Thoracic aorta (tissue), 2 donors: ENCODE data around the gene DGKB. TPM values are rescaled to one million over a fixed set of nuclear protein-coding genes. Genes with fewer than 3 reads are reported as not detected.

Source experiments
- ATAC-seq: fragments of 150-250 bp; one replicate; pipeline ENCODE4 v1.8.0; 2017; ENCODE audit warnings: low read depth; ENCODE audit not compliant: insufficient number of reproducible peaks, low FRiP score
- DNase-seq: peaks from one replicate; pipeline ENCODE4 v3.0.0-alpha.2; 2020; ENCODE audit warnings: low spot score
- H3K27ac ChIP-seq, 2 donors: fragments of 200-600 bp; sonication (generic); 1 replicate in 1 of 2; 2 replicates in 1 of 2; pipeline ENCODE4 v1.5.1; 2016; ENCODE audit warnings: mild to moderate bottlenecking in 2 of 2, moderate library complexity in 2 of 2
- H3K27me3 ChIP-seq: fragments of 200-600 bp; sonication (generic); replicated peaks from 2 replicates; pipeline ENCODE4 v1.6.0; 2016; ENCODE audit warnings: mild to moderate bottlenecking; ENCODE audit not compliant: insufficient read depth
- H3K36me3 ChIP-seq: fragments of 200-600 bp; sonication (generic); one replicate; pipeline ENCODE4 v1.5.1; 2016
- H3K4me1 ChIP-seq, 2 donors: fragments of 200-600 bp; sonication (generic); 1 replicate in 1 of 2; 2 replicates in 1 of 2; pipeline versions ENCODE4 v1.5.1 to v1.6.0; 2016; ENCODE audit warnings: low read depth in 2 of 2, mild to moderate bottlenecking in 1 of 2; ENCODE audit not compliant: control insufficient read depth in 1 of 2
- H3K4me3 ChIP-seq: fragments of 200-600 bp; sonication (generic); 2 replicates; pipeline ENCODE4 v1.5.1; 2016; ENCODE audit warnings: mild to moderate bottlenecking
- H3K9me3 ChIP-seq: fragments of 200-600 bp; sonication (generic); 2 replicates; pipeline ENCODE4 v1.5.1; 2016
- total RNA-seq, 2 donors: library from RNA; depleted of rRNA; stranded (reverse); fragments of >200 nt; gene quantifications; one replicate each; pipeline versions ENCODE4 v1.1.0 to v1.2.3, GENCODE V29; 2016
- TF ChIP-seq, protein P1 (sequence below): fragments of 200-600 bp; sonication (generic); IDR thresholded peaks from one replicate; pipeline ENCODE4 v1.5.1; 2019; ENCODE audit warnings: antibody characterized with exemption

Gene DGKB
- total RNA-seq, 2 donors from 2014 or later, result 0.56 TPM; not detected in 1

DNA sequence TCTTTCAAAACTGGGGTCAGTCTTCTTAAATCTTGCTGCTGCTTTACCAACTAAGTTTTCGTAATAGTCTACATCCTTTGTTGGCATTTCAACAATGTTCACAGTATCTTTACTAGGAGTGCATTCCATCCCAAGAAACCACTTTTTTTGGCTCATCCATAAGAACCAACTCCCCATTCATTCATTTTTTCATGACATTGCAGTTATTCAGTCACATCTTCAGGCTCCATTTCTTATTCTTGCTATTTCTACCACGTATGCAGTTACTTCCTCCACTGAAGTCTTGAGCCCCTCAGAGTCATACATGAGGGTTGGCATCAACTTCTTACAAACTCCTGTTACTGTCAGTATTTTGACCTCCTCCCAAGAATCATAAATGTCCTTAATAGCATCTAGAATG, 392.3 kb downstream of the DGKB start:
- TF ChIP-seq, protein P1, sequence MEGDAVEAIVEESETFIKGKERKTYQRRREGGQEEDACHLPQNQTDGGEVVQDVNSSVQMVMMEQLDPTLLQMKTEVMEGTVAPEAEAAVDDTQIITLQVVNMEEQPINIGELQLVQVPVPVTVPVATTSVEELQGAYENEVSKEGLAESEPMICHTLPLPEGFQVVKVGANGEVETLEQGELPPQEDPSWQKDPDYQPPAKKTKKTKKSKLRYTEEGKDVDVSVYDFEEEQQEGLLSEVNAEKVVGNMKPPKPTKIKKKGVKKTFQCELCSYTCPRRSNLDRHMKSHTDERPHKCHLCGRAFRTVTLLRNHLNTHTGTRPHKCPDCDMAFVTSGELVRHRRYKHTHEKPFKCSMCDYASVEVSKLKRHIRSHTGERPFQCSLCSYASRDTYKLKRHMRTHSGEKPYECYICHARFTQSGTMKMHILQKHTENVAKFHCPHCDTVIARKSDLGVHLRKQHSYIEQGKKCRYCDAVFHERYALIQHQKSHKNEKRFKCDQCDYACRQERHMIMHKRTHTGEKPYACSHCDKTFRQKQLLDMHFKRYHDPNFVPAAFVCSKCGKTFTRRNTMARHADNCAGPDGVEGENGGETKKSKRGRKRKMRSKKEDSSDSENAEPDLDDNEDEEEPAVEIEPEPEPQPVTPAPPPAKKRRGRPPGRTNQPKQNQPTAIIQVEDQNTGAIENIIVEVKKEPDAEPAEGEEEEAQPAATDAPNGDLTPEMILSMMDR, result no peak
- no peaks in the 10 kb centered on the region for H3K27me3 ChIP-seq
- ATAC-seq (no peak), DNase-seq (no peak)
- H3K4me1 ChIP-seq, result no peaks in the 10 kb centered on the region
- H3K36me3 ChIP-seq, result no peaks in the 10 kb centered on the region
- no peak overlapping the region for H3K27ac ChIP-seq
- no peak overlapping the region for H3K4me3 ChIP-seq
- peaks cover 3% of the 10 kb centered on the region for H3K9me3 ChIP-seq

DNA sequence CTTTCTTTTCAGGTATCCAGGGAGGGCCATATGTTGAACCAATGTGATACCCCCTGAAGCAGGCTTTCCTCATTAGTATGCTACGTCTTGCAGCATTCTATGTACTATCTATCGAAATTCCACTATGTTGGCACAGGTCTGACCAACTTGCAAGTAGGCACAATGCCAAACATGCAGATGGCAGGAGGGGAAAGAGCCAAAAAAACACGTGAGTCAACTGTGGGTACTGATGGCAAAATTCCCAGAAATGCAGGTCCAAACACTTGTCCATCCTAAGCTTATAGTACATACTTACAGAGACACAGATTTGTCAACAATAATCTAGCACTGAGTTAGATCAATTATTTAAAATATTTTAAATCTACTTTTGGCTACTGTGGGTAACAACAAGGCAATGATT, 394.9 kb downstream of the DGKB start:
- Histone ChIP-seq H3K27me3 (no peaks in the 10 kb centered on the region), H3K27ac (no peak overlapping the region), H3K9me3 (peaks cover 3% of the 10 kb centered on the region), H3K4me3 (no peak overlapping the region), H3K36me3 (no peaks in the 10 kb centered on the region), H3K4me1 (no peaks in the 10 kb centered on the region)
- ATAC-seq, result no peak
- TF ChIP-seq, protein P1, result no peak
- DNase-seq, result no peak

DNA sequence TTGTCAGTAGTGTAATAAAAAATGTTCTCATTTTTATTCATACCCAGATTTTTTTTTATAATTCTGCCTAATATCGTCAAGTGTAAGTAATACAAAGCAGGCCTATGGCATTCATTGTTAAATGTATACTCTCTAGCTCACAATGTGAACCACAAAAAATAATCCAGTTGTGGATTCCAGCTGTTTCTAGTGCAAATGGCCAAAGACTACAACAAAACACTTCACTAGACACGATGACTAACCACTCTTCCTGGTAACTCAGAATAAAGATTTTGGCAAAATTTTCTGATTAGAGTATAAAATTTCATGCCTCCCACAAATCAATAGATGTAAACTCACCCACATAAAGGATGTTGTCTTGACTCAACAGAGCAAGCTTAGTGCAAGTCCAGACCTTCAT, 396.6 kb downstream of the DGKB start:
- DNase-seq (no peak), ATAC-seq (no peak)
- H3K9me3 ChIP-seq, result peaks cover 2% of the 10 kb centered on the region
- no peaks in the 10 kb centered on the region for H3K27me3 ChIP-seq
- no peaks in the 10 kb centered on the region for H3K4me1 ChIP-seq
- H3K27ac ChIP-seq, result no peak overlapping the region
- no peak overlapping the region for H3K4me3 ChIP-seq
- TF ChIP-seq, protein P1, result no peak
- no peaks in the 10 kb centered on the region for H3K36me3 ChIP-seq

DNA sequence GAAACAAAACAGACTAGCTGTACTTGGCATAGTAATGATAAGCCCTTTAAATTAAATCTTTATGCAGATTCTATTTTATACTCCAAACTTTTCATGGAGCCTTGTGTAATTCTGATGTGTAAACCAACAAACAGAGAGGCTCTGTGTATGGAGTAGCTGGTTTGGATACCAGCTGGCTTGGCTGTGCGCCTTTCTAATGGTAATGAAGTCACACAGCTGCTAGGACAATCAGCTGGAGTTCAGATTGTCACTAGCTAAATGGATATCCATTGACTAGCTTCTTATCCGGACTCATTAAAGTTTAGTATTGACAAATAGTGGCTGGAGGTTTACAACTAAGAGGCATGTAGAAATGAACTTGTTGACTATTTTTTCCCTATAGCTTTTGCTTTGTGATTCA, 398.4 kb downstream of the DGKB start:
- Histone ChIP-seq H3K4me3 (no peak overlapping the region), H3K27me3 (no peaks in the 10 kb centered on the region), H3K27ac (no peak overlapping the region), H3K9me3 (no peaks in the 10 kb centered on the region), H3K4me1 (no peaks in the 10 kb centered on the region), H3K36me3 (no peaks in the 10 kb centered on the region)
- TF ChIP-seq, protein P1, result no peak
- no peak for ATAC-seq
- DNase-seq, result no peak

DNA sequence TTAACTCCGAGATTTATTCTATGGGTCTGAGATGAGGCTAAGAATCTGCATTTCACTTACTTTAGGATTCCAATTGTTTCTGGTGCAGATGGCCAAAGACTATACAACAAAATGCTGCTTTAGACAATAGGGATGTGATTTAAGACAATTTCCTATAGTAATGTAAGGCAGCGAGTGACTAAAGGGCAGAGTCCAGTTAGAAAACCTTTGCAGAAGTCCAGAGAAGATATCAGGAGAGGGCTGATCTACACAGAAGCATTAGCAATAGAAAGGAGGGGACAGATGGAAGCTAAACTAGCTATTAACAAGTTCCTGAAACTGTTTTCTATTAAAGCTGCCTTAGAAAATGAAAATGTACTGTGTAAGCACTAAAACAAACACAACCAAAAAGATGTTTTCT, 398.9 kb downstream of the DGKB start:
- H3K4me1 ChIP-seq, result no peaks in the 10 kb centered on the region
- TF ChIP-seq, protein P1, result no peak
- H3K36me3 ChIP-seq, result no peaks in the 10 kb centered on the region
- no peak overlapping the region for H3K4me3 ChIP-seq
- H3K9me3 ChIP-seq, result no peaks in the 10 kb centered on the region
- H3K27ac ChIP-seq, result no peak overlapping the region
- DNase-seq (no peak), ATAC-seq (no peak)
- H3K27me3 ChIP-seq, result no peaks in the 10 kb centered on the region
